ENCODE measurements around the gene GPX1. TPM values are rescaled to one million over a fixed set of nuclear protein-coding genes. Genes with fewer than 3 reads are reported as not detected.

Gene GPX1
- total RNA-seq: 355 and 723 TPM in 2 replicates

DNA sequence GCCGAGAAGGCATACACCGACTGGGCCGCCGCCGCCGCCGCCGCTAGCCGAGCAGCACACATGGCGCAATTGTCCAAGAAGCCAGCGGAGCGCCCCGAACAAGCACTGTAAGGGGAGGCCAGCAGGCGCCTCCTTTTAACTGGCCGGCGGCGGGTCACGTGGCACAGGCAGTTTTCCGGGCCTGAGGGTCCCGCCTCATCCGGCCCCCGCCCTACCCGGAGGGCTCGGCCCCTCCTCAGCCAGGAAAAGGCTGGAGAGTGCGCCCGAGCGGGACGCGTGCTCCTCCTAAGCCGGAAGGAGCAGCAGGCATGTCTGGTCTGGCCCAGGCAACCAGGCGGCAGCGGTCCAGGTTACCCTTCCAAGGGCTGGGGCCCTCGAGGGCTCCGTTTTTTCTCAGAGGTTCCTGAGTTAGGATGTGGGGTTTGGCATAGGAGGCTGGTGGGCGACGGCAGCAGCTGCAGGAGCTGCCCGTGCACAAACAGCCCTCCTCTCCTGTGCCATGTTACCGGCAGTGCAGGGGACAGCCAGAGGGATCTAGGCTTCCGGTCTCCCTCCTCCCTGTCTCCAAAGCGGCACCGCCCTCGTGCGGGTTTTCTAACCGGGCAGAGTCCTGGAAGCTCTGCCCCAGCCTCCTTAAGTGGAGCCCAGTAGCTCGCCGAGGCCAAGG lies at the start of gene GPX1:
TSS of gene GPX1 (minus strand) at position 137 of the 667 bp plus-strand sequence. CDS start at position 62, 75 bp downstream.

DNA sequence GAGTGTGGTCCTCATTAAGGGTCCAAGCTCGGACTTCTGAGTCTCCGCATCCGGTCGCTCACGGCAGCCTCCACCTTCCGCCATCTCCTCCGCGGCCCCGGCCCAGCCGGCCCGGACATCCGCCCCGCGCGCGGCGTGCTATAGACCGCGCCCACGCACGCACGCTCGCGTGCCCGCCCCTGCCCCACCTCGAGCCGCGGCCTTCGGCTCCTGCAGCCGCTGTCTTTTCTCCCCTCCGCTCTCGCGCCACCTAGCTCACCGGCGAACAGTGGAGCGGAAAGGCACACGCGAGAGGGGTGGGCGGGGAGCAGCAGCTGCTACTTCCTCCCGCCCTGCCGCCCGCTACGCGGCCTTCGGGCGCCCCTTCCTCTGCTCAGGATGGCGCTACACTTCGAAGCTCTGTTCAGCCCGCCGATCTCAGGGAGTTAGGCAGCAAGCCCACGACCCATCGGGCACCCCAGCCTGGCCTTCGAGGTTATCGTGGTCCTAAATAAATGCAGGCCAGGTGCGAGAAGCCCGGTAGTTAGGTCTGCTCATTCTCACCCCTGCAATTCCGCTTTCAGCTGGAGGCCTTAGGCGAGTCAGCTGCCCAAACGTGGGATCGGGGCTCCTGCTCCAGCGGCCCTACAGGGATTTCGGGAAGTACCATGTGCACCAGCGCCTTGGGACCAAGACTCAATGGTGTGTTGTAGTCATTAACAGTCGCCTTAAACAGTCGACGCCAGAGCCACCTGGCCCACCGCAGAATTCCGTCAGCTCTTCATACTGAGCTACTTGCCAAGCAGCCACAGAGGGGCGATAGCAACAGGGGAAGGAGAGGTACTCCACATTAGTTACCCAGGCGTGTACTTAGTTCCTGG lies 18.0 kb downstream of the GPX1 start, which contains the start of gene USP4:
TSS of gene USP4 (minus strand) at position 113 of the 860 bp plus-strand sequence. CDS start at position 84, 29 bp downstream.

Other genes with a start within 250 kb of the GPX1 start
- 39.5 and 48.4 TPM in 2 replicates for gene USP19, start 237.5 kb downstream of the GPX1 start, total RNA-seq
- gene LAMB2, start 225.3 kb downstream of the GPX1 start, total RNA-seq: 288 and 328 TPM in 2 replicates
- gene CCDC71, start 192.0 kb downstream of the GPX1 start, total RNA-seq: 15.1 and 20.2 TPM in 2 replicates
- 53.7 and 55.9 TPM in 2 replicates for gene KLHDC8B, start 186.8 kb downstream of the GPX1 start, total RNA-seq
- gene C3orf62, start 81.1 kb downstream of the GPX1 start, total RNA-seq: 0.96 and 2.1 TPM in 2 replicates
- 13.6 and 15.7 TPM in 2 replicates for gene USP4, start 18.3 kb downstream of the GPX1 start, total RNA-seq
- 376 and 471 TPM in 2 replicates for gene RHOA, start 53.6 kb upstream of the GPX1 start, total RNA-seq
- 6.0 and 8.7 TPM in 2 replicates for gene TCTA, start 54.1 kb upstream of the GPX1 start, total RNA-seq
- 1.2 and 1.7 TPM in 2 replicates for gene AMT, start 64.1 kb upstream of the GPX1 start, total RNA-seq
- gene NICN1, start 71.0 kb upstream of the GPX1 start, total RNA-seq: 1.5 and 2.2 TPM in 2 replicates
- gene DAG1, start 111.9 kb upstream of the GPX1 start, total RNA-seq: 34.9 and 52.0 TPM in 2 replicates
- gene BSN, start 196.1 kb upstream of the GPX1 start, total RNA-seq: under 0.01 TPM in 1 of 2 replicates, not detected in the other

Measured in tracheal epithelial cell (primary cell).